ENCODE results near the gene PPIL6.
"Not testable (repeated sequence)": the region's sequence is repeated elsewhere in the genome, so short reads cannot be mapped to it uniquely, and the experiment has no call there.

PPIL6 gene

GRCh38 chr6:109364382-109365078 lies 75.9 kb downstream of the PPIL6 start:
- DNase-seq (ENCODE audit: low read depth in 1 of 2, low spot score in 1 of 2), result not testable (repeated sequence)

DNA sequence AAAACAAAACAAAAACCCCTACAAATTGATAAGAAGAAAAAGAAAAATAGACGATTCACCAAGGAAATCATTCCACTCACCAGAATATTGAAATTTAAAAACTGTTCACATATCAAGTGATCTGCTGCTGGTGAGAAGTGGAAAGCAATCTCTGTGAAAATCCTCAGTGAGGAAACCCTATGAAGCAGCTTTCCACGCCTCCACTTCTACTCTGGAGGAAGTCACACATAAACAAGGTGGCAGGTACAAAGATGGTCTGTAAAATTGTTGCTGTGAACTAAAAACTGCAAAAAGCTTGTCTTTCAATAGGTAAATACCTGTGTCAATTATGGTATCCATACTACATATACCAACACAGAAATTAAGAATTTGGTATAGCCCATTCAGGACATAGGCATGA lies 76.7 kb downstream of the PPIL6 start:
- no peak for DNase-seq (ENCODE audit: low read depth in 1 of 2, low spot score in 1 of 2)

GRCh38 chr6:109362102-109362884 lies 78.1 kb downstream of the PPIL6 start:
- no peak for DNase-seq (ENCODE audit: low read depth in 1 of 2, low spot score in 1 of 2)

DNA sequence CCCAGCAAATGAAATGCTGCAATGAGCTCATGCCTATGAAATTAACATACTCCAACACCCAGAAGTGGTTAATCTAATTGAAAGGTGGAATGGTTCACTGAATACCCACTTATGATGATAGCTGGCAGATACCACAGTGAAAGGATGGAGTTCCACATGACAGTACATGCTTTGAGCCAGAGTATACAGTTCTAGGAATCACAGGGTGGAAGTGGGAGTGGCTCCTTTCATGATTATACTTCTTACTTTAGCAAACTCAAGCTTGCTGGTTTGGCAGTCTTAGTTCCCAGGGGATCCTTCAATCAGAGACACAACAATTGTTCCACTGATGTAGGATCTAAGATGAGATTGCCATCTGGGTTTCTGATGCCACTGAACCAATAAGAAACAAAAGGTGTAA lies 79.6 kb downstream of the PPIL6 start:
- no peak for DNase-seq (ENCODE audit: low read depth in 1 of 2, low spot score in 1 of 2)

GRCh38 chr6:109360281-109360680 lies 80.1 kb downstream of the PPIL6 start:
- no peak for DNase-seq (ENCODE audit: low read depth in 1 of 2, low spot score in 1 of 2)

GRCh38 chr6:109359248-109359647 lies 81.2 kb downstream of the PPIL6 start:
- DNase-seq (ENCODE audit: low read depth in 1 of 2, low spot score in 1 of 2), result no peak

- no peak for DNase-seq (ENCODE audit: low read depth in 1 of 2, low spot score in 1 of 2)
These were observed 82.2 kb downstream of the PPIL6 start for GRCh38 chr6:109358204-109358603.

- no peak for DNase-seq (ENCODE audit: low read depth in 1 of 2, low spot score in 1 of 2)
These were observed 84.2 kb downstream of the PPIL6 start for GRCh38 chr6:109356237-109356636.

DNA sequence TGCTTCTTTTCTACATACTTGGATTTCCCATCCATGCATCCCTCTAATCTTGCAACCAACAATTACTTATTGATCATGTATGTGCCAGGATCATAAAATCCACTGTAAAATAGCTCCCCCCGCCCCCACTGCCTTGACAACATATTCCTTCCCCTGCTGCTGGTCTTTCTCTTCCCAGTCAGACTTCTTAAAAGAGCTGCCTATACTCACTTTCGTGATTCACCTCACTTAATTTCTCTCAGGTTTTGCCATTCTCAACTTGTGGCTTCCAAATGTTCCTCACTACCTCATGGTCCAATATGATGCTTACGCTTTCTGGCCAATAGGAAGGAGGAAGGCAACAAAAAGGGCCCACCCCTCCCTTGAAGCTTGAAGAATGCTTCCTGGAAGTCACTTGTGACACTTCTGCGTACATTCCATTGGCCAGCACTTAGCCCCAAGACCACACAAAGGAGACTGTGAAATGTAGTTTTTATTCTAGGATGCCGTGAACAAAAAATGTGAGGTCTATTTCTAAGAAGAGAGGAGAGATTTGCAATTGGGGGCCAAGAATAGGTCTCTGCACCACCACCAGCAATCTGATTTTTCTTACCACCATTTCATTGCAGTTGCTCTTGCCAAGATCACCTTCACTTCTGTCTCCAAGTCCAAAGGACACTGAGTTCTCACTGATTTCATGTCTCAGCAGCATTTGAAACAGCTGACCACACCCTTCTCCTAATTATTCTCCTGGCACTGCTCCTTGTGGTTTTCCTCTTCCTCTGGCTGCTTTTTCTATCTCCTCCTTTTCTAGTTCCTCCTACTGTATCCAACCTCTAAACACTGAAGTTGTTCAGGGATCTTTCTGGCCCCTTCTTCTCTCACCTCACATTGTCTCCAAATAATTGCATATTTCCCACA lies 88.9 kb downstream of the PPIL6 start:
- DNase-seq (ENCODE audit: low read depth in 1 of 2, low spot score in 1 of 2), result no peak

DNA sequence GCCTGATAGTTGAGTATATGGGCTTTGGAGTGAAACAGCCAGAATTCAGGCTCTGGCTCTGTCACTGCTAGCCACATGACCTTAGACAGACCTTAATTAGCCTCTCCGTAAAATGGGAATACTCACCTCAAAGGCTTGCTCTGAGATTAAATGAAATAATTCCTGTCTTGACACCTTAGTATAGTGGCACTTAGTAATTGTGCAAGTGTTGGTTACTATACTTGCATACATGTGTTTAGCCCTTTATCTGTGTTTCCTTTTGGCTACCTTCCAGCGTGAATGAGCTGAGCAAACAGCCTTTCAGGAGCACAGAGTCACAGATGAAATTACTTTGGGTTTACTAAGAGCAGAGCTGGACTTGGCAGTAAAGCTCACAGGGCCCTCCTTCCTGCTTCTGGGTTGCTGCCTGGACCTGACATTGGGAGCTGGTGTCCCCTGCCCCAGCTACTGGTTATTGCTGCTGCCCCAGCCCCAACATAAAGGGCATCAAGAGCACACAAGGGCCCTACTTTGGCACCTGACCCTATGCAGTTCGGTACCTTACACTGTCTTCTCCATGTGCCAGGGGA lies 90.9 kb downstream of the PPIL6 start:
- no peak for DNase-seq (ENCODE audit: low read depth in 1 of 2, low spot score in 1 of 2)

DNA sequence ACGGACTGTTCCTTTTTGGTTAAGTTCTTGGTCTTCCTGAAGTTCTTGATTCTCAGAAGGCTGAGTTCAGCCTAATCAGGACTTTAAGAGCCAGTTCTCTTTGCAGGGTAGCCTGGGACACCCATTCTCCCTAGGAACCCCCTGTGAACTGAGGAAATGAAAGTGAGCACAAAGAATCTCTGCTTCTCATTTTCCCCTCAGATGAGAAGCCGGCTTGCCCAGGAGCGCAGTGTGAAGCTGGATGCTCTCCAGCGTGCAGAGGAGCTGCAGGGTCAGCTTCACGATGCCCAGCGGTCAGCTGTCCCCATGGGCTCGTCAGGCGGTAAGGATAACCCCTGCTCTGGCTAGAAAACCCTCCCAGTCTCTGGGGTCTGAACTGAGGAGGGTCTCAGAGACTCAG lies 92.2 kb downstream of the PPIL6 start:
- no peak for DNase-seq (ENCODE audit: low read depth in 1 of 2, low spot score in 1 of 2)

DNA sequence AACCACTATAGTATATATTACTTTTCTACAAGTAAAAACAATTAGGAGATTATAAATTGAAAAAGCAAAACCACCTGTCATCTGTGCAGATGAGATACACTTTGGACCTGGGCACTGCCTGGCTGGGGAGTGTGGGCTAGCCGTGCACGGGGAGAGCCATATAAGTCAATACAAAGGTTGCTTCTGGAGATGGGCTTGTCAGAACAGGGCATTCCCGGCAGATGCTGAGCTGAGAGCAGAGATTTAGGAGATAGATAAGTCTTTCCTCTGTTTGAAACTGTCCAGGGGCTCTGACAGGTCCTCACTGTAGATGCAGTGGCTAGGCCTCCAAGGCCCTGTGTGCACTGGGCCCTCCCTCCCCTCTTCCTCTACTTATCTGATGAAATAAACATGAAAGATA lies 92.6 kb downstream of the PPIL6 start:
- DNase-seq (ENCODE audit: low read depth in 1 of 2, low spot score in 1 of 2), result no peak

- DNase-seq (ENCODE audit: low read depth in 1 of 2, low spot score in 1 of 2), result no peak
These were observed 94.4 kb downstream of the PPIL6 start for GRCh38 chr6:109345986-109346385.

- no peak for DNase-seq (ENCODE audit: low read depth in 1 of 2, low spot score in 1 of 2)
These were observed 96.2 kb downstream of the PPIL6 start for GRCh38 chr6:109344226-109344625.

GRCh38 chr6:109343518-109343917 lies 96.9 kb downstream of the PPIL6 start:
- DNase-seq (ENCODE audit: low read depth in 1 of 2, low spot score in 1 of 2), result no peak

- no peak for DNase-seq (ENCODE audit: low read depth in 1 of 2, low spot score in 1 of 2)
These were observed 97.5 kb downstream of the PPIL6 start for GRCh38 chr6:109342911-109343310.

DNA sequence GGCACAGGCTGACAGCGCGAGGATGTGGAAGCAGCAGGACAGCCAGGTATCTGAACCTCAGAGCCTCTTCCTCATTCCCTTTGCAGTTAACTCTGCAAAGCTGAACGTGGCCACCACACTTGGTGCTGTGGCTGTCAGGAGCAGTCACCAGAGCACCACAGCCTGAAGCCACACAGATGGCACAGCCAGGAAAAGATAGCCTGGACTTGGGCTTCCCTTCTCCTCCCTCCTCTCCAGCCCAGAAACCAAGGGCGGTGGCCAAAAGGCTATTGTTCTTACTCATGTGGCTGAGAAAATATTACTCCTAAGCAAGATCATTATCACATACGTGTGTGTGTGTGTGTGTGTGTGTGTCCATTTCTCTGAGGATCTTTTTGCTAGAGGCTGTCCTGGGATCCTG lies 97.9 kb downstream of the PPIL6 start:
- no peak for DNase-seq (ENCODE audit: low read depth in 1 of 2, low spot score in 1 of 2)

DNA sequence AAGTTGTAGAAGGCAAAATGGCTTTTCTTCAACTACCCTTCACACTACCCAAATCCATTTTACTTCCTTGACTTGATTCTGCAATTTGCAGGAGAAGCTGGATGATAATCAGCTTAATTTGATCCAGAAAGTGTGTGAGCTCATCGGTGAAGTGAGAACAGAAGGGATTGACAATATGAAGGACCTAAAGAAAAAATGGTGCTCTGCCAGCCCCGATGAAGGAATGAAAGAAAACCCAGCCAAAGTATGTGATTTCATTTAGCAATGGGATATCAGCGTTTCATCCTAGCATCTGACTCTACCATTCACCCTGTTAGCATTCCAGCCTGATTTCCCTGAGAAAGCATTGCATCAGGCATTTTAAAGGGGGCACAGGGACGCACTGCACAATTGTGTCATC lies 99.6 kb downstream of the PPIL6 start:
- no peak for DNase-seq (ENCODE audit: low read depth in 1 of 2, low spot score in 1 of 2)

All from activated T-helper 1 cell treated with anti-CD3 and anti-CD28 coated beads, Interleukin-2, amount 50 U/mL, for 16 hours (primary cell).